Stimulated activated CD8-positive, alpha-beta memory T cell treated with anti-CD3 and anti-CD28 coated beads, Interleukin-12 subunit alpha, Interleukin-12 subunit beta, amount 100 ng/mL, for 4 hours (primary cell): Measurements from ENCODE around the gene CIPC.

Source experiments
- DNase-seq: peaks from one replicate; pipeline ENCODE4 v3.0.0-alpha.2; 2020; ENCODE audit warnings: low read depth

Gene CIPC

DNA sequence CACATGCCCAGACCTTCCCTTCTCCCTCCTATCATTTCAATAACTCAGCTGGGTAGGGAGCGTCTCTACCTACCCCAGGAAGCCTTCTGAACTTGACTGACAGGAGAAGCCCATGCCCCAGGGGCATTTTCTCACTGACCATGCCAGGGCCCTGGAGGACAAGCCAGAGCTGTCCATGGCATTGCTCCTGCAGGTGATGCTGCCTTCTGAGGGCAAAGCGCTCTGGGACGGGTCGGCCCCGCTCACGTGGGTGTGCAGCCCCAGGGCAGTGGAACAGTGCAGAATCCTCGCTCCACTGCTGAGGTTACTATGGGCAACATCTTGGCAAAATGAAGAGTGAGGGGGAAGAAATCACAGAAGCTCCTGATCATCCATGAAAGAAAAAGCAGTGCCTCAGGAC lies 28.5 kb upstream of the CIPC start:
- no peak for DNase-seq

DNA sequence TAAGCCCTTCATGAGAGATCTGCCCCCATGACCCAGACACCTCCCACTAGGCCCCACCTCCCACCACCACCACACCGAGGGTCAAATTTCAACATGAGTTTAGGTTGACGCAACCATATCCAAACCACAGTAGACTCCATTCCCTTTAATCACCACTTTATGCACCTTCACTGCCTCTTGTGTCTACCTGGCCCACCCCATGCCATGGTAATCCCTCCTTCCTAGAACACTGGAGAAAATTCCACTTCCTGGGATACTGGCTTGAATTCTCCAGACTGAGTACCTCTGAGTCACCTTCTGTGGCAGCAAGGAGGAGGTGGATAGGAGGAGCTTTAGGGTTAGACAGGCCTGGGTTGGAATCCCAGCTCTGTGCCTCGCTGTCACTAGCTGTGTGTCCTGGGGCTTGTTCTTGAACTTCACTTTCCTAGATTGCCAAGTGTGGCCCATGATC lies 26.1 kb upstream of the CIPC start:
- no peak for DNase-seq

DNA sequence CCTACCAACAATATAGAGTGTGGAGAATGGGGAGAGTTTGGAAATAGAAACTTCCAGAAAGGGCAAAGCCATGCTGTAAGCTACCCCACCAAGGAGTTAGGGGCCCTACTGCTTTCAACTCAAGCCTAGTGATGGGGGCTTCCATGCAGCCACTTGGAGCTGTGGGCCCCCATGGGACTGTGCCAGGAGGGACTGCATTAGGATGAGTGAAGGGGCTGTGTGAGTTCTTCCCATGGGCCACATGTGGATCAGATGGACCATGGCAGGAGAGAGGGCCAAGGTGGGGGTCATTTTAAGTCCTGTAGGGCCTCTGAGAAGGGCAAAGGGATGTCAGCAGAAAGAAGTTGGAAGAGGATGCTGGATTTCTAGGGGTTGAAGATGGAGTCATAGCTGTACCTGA lies 23.1 kb upstream of the CIPC start:
- DNase-seq = no peak

DNA sequence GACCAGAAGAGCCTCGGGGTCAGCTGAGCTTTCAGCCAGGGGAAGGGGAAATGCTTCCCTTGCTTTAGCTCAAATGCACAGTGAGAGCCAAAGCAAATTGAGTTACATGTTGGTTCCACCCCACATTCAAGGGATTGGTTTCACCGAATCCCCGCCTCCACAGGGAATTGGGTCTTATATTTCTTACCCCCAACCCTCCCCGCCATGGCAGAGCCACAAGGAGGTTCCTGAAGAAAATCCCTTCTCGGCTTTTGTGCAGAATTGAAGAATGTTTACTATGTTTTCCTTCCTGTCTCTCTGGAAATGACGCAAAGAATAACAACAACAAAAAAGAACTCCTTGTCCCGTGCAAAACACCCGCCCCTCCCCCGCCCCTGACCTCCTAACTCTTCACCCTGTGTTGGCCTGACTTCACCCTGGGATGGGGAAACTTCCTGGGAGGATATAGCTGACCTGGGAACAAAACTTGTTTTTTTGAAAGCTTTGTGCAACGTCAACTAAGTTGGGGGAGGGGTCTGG lies 21.9 kb upstream of the CIPC start:
- no peak for DNase-seq

DNA sequence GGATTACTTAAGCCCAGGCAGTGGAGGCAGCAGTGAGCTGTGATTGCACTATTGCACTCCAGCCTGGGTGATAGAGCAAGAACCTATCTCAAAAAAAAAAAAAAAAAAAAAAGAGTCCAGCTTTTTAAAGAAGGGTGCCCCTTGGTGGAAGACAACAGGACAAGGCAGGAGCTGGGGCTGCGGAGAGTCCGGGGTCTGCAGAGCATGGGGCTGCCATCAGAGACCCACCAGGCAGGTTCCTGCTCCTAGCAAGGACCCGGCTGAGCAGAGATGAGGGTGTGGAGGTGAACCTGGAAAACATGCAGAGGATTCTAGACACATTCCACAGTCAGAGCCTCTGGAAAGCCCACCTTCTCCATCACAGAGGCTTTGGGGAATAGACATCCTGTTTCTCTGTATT lies 21.0 kb upstream of the CIPC start:
- no peak for DNase-seq

DNA sequence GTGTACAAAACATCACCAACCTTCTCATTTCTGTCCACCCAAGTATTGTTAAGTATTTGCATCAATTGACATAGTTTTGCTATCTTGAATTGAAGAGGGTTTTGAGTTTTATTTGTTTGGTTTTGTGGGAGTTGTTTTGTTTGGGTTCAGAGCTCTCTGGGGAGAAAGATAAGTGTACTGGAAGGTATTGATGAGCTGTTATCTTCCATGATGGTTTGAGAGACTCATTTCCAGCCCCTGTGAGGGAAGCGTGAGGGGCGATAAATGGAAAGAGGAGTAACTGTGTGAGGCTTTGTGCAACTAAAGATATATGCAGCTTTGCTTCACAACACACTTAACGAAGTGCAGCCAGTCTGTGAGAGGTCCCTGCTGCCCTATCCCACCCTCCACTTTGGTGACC lies 15.7 kb upstream of the CIPC start:
- DNase-seq = no peak

DNA sequence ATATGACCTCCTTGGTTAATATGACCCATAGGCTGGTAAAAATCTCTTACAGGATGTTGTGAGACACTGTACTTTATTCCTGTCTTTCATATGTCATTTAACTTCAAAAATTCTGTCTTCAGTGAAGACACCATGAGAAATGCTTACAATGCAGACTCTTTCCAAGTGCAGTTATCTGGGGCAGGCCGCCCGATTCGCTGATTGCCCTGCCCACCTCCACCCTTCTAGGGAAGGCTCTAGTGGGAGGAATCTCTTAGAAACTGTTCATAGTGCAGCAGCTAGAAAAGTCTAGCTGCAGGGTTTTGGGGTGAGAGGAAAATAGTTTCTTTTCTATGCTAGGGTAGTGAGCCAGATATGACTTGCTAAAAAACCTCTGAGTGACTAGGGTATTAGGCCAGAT lies 15.0 kb upstream of the CIPC start:
- DNase-seq = no peak

DNA sequence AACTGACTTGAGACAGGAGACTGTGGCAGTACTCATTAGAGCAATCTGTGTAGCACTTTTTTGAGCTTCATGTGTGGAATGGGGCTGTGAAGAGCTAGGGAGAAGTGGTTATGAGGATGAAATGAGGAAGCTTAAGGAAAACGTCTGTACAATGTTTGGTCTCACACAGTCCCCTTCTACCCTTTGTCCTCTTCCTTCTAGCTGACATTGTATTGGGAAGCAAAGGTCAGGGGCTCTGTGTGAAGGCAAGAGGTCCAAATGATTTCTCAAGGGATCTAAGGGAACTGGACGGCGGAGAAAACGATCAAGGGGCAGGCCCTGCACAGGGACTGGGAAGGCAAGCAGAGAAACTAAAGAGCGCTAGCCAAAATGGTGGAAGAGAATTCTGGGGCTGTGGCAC lies 13.1 kb upstream of the CIPC start:
- DNase-seq = no peak

DNA sequence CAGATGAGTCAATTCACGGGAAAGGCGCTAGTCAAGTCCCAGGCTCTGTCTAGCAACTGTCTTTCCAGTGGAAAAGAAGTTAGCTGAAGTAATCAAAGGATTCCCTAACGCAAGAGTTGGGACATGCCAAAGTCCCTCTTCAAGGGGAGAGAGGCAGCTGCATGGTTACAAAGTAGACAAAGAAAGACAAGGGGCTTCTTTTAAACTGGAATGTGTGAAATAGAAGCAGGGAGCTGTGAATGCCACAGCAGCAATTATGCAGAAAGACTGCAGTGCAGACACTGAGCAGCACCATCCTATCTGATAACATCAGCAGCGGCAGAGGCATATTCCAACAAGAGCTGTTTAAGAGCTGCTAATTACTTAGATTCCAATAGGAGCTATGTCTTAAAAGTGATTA lies 12.5 kb upstream of the CIPC start:
- DNase-seq = no peak

DNA sequence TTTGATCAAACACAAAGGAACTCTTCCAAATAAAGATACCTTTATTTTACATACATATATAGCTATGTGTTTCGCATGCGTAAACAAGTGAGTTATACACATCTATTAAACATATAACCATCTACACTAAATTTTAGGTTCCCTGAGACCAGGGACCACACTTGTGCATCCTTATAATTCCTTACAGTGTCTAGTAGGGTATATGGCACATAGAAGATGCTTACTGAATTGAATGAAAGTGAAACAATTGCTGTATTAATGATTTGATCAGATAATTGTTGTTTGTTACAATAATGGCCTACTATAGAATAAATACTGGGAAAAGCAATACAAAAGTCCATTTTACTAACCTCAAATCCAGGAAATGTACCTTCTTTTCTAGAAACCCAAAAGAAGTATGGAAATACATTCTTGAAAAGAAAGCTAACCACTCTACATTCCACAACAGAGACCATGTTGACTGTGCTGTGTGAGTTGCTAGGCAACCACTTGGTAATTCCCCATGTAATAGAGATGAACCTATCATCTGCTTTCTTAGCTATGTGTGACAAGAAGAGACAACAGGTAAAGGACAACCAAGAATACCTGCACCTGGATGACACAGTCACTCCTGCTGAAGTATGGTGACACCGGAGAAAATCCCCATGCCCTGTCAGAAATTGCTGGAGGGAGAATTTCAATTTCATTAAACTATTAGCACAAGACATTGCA lies 11.9 kb upstream of the CIPC start:
- DNase-seq = no peak

DNA sequence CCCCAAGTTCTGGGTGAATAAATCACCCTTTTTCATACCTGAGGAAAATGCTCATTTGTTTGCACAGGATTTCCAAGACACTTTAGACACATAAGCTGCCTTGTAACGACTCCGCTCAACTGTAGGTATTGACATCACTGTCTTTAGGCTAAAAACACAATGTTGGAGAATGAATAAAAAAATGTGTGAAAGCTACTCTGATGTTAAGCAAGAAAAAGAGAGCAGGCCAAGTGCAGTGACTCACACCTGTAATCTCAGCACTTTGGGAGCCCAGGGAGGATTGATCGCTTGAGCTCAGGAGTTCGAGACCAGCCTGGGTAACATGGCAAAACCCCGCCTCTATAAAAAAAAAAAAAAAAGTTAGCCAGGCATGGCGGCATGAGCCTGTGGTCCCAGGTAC lies 11.1 kb upstream of the CIPC start:
- no peak for DNase-seq

DNA sequence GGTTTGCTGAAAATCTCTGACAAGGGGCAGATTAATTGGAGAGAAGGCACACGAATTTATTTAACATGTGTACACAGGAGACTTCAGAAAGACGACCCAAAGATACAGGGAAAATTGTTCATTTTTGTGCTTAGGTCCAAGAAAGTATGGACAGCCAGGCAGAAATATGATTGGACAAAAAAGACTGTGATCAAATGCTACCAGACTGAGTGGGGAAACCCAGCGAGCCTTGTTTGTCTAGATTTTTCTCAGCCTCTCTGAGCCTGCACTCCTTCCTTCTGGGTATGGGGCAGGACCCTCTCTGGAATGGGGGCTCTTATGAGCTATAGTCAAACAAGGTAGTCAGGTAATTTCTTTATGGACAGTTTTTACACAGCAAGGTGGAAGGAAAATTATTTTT lies 10.4 kb upstream of the CIPC start:
- DNase-seq = no peak

DNA sequence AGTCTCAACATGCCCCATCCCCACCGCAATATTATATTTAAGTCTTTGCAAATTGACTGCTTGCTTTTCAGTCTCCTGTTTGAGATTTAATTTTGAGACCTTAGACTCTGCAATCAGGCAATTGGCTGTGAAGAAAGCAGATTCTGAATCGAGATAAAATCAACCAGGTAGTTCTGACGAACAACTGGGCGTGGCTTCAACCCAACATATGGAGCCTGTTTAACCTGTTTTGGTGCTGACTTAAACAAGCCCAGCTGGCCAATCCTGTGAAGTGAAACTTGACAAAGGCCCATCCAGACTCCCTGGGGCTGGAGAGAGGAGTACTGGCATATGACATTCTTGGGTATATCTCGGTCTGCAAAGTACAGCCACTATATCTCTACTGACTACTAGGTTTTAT lies 9.8 kb upstream of the CIPC start:
- DNase-seq = no peak

DNA sequence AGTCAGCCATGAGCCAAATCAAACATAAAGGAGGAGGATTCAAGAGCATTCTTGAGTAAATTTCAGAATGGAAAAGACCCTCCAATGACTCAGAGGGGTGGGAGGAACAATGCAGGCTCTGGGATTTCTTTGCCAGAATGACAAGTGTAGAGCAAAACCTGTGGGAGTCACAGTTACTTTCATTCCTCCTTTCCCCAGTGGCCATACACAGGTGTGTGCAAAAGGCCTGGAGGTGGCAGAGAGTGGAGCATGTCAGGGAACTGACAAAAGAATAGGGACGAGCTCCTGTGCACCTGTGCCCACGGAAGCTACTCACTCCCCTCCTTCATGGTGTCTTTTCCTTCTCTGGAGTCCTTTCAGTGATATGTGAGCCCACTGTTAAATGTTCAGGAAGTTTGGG lies 9.4 kb upstream of the CIPC start:
- no peak for DNase-seq

DNA sequence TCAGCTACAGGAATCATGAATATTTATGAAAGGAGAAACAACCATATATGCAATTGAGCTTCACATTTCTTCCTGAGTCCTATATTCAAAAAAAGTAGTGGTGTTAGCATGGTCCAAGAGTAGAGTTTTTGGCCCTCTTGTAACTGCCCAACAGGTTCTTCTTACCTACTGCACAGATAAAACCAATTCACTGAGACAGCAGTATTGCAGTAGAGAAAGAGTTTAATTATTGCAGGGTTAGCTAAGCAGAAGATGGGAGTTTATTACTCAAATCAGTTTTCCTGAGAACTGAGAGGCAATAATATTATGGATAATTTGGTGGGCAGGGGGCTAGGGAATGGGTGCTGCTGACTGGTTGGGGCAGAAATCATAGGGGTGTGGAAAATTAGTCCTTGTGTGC lies 6.5 kb upstream of the CIPC start:
- no peak for DNase-seq

DNA sequence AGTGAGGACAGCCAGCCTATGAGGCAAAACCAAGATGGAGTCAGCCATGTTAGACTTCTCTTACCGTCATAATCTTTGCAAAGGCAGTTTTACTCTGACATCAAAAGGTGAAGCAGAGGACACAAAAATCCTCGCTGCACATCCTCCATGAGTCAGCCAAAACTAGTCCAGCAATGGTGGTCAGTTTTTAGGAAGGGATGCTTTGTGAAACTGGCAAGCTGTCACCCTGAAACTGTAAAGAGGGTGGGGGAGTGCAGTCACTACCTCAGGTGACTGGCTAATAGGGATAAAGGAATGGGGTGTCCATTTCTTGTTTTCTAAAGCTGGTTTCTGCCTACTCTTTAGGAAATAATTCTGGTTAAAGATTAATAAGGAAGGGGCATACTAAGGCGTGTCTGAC lies 5.4 kb upstream of the CIPC start:
- no peak for DNase-seq

DNA sequence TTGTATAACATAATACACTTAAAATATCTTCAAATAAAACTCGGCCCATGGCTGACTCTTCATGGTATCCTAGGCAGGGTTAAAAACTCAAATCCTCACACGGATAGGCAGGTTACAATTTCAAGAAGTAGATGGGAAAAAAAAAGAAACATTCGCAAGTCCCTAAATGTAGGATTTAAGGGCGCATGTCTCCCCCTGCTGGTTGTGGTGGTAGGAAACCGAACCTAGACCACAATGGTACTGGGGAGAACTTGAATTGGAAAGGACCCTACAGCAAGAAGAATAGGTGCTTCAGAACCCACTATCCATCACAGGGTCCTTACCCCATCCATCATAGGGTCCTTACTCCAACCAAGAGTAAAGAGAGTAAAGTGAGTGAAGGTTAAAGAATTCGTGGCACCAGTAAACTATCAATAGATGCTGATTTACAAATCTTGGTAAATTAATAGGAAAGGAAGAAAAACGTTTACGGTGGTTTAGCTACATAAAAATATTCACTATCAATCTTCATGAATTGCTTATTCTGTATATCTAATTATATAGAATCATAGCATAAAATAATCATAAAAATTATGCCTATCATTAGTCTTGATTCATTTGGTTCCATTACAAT lies 3.3 kb upstream of the CIPC start:
- peak; percentile 47 for DNase-seq

DNA sequence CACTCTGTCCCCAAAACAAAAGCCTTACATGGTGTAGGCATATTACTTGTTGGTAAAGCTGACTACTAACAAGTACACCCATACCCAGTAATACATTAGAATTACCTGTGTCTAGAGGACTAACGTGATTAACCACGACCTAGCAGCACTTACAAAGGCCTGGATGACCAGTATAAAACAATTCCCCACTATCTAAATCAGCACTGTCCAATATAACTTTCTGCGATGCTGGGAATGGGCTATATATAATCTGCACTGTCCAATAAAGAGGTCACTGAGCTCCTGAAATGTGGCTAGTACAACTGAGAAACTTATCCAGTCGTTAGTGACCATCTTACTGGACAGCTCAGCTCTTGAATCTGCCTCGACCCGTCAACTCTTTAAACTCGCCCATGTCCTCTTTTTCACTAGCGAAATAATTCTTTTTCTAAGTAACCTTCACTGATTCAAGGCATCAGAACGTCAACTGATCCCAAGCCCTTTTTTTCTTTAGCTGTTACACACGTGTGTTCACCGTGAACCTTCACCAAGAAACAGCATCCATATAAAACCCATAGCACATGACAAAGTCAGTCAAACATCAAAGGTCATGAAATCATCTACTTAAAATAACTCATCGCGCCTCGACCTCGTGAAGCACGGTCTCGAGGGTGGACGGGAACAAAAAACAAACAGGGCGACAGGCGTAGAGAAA lies 905 bp upstream of the CIPC start:
- no peak for DNase-seq

DNA sequence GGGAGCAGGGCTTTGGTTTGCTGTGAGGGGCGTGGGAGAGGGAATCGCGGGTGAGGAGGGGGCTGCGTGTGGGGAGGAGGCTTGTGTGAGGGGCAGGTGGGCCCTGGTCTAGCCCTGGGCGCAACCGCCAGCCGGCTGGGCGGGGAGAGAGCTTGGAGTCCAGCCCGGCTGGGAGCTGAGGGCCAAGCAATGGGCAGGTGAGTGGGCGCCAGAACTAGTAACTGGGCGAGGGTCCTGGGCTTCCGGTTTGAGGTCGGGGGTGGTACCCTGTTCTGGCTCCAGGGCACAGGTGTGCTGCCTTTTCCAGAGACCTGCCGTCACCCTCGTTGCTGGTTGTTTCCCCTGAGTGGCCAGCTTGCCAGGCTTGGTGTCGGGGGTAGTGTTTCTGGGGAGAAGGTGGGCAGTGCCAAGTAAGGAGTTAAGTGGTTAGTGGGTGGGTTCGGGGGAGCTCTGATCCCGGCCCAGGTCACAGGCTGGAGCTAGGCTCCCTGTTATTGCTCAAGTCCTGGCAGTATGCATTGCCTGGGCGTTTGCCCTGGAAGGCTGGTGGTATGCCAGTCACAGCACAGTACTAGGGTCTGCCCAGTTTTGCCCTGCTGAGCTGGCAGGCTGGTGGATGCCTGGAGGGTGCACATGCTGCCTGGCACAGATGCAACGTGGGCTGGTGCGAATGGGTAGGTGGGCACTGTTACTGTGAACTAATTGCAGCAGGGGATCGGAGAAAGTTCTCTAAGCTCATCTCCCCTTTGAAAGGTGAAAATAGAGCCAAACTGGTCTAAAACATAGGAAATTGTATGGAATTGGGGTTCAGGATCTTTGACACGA lies 683 bp downstream of the CIPC start:
- no peak for DNase-seq

DNA sequence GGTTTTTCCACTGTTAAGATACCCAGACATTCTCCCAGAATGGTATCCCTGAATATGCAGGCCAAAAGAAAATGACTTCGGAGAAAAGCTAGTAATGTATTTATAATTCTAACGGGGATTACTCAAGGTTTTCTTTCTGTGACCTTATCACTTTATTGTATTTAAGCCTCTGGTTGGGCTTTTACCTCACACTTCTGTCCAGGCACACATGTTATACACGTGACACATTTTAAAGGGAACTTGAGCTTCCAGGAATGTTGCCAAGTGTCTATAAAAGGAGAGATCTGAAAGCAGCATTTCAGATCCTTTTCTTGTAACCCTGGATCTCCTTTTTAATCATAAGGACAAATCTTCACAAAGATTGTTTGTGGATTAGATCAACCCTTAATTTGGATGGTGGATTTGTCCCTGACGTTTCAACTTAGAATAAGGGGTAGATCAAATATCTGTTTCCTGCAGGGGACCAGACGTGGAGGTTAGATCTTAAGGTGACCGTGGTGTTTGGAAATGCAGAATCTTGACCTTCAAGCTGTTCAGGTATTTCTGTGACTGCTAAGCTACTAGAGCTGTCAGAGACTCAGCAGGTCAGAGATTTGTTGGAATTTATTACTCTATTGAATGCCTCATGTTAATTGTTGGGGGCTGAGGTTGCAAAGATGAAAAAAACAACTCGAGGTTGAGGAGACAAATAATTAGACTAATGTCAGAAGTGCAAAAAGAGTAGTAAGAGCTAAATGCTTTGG lies 1.5 kb downstream of the CIPC start:
- DNase-seq = no peak

DNA sequence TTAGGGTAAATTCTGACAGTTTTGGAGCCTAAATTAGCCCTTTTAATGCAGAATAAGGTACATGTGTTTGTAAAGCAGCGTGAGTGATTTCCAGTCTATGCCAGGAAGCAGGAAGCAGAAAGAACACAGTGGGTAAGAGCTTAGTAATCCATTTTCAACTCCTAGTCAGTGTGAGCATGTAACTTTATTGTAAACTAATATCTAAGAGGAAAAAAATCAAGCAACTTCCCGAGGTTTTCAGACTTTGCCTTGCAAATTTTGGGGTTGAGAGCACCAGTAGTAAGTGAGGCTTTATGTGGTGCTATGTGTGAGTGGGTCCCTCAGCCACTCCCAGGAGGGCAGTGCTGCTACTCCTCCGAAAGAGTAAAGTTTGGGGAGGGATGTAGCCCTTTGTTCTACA lies 2.9 kb downstream of the CIPC start:
- no peak for DNase-seq

DNA sequence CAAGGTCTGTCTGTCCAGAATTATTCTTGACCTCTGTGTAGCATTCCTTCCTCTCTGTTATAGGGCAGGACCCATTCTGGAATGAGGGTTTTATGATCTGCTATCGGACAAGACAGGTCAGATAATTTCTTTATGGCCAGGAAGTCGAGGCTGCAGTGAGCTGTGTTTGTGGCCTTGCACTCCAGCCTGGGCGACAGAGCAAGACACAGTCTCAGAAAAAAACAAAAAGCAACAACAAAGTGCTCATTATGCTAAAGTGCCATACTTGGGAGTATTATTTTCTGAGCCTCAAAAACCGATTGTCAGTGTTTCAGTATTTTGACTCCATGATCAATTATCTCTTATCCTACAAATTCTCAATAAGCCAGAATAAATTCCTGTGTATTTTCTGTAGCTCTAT lies 4.1 kb downstream of the CIPC start:
- DNase-seq = no peak
